Activated T-cell treated with anti-CD3 and anti-CD28 coated beads, Interleukin-2, amount 50 U/mL, for 4 hours (primary cell): ENCODE measurements around the gene CDRT15. TPM values are rescaled to one million over a fixed set of nuclear protein-coding genes. Genes with fewer than 3 reads are reported as not detected.
"Not testable (repeated sequence)": the region's sequence is repeated elsewhere in the genome, so short reads cannot be mapped to it uniquely, and the experiment has no call there.

Source experiments
- ATAC-seq, 2 donors: fragments of 200-7000 bp; cut with Tn5 transposase; one replicate each; pipeline ENCODE4 v1.10.0; 2021
- DNase-seq: peaks from one replicate; pipeline ENCODE4 v3.0.0-alpha.2; 2020
- H3K27me3 Mint-ChIP-seq: one replicate; pipeline ENCODE4 v1.8.0; 2021; ENCODE audit warnings: low read depth, mixed read lengths
- H3K36me3 Mint-ChIP-seq: one replicate; pipeline ENCODE4 v1.8.0; 2022; ENCODE audit warnings: mixed read lengths; ENCODE audit not compliant: insufficient read depth
- H3K4me1 Mint-ChIP-seq: one replicate; pipeline ENCODE4 v1.8.0; 2021; ENCODE audit warnings: low read depth, mixed read lengths
- H3K4me3 Mint-ChIP-seq: one replicate; pipeline ENCODE4 v1.8.0; 2021; ENCODE audit warnings: mild to moderate bottlenecking, moderate library complexity, mixed read lengths
- H3K9me3 Mint-ChIP-seq: one replicate; pipeline ENCODE4 v1.8.0; 2021; ENCODE audit warnings: mixed read lengths
- total RNA-seq, 3 donors: library from RNA; stranded (reverse); gene quantifications; one replicate each; pipeline ENCODE4 v1.2.1, GENCODE V29; 2021

CDRT15 gene
- total RNA-seq, 3 donors from 2014 or later, result not detected

GRCh38 chr17:14186443-14186842, 50.2 kb downstream of the CDRT15 start:
- not testable (repeated sequence) for DNase-seq, H3K9me3 Mint-ChIP-seq, H3K4me3 Mint-ChIP-seq, ATAC-seq, H3K36me3 Mint-ChIP-seq, H3K27me3 Mint-ChIP-seq
- H3K4me1 Mint-ChIP-seq, result peaks cover 23% of the 10 kb centered on the region

Other genes with a start within 250 kb of the CDRT15 start
- 10 to 100 TPM; 28.7 to 30.6 (median 29.0) TPM for gene COX10, start 167.4 kb downstream of the CDRT15 start, total RNA-seq
- 10 to 100 TPM; 12.3 to 17.1 (median 13.5) TPM for gene HS3ST3B1, start 64.2 kb upstream of the CDRT15 start, total RNA-seq